Subcutaneous adipose tissue (tissue), 4 donors: ENCODE data around the gene ZG16B. TPM values are rescaled to one million over a fixed set of nuclear protein-coding genes. Genes with fewer than 3 reads are reported as not detected.

Experiments
- total RNA-seq, 4 donors: library from RNA; depleted of rRNA; stranded (reverse); fragments of >200 nt; gene quantifications; one replicate each; pipeline ENCODE4 v1.1.0, GENCODE V29; 2016
- TF ChIP-seq, protein P1 (sequence below): fragments of 450-650 bp; IDR thresholded peaks from one replicate; pipeline ENCODE4 v1.5.1; 2016; ENCODE audit warnings: low read depth, mild to moderate bottlenecking, control low read depth, antibody characterized with exemption, moderate library complexity

Gene ZG16B
- total RNA-seq, 4 donors from 2014 or later, result 3.1 TPM; not detected in 3

DNA sequence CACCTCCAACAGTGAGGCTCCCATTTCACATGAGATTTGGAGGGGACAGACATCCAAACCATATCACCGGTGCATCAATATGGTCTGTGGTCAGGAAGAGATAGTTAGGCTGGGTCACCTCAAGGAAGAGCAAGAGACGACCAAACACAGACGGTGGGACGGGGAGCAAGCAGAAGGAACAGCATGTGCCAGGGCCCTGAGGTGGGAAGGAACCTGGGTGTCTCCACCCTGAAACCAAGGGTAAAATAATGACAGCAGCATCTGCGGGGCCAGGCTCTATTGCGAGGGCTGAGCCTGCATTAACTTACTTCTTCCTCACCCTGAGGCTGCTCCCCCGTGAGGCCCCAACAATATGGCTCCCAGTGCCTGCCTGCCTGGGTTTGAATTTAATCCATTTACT, 21.9 kb upstream of the ZG16B start:
- TF ChIP-seq, protein P1, sequence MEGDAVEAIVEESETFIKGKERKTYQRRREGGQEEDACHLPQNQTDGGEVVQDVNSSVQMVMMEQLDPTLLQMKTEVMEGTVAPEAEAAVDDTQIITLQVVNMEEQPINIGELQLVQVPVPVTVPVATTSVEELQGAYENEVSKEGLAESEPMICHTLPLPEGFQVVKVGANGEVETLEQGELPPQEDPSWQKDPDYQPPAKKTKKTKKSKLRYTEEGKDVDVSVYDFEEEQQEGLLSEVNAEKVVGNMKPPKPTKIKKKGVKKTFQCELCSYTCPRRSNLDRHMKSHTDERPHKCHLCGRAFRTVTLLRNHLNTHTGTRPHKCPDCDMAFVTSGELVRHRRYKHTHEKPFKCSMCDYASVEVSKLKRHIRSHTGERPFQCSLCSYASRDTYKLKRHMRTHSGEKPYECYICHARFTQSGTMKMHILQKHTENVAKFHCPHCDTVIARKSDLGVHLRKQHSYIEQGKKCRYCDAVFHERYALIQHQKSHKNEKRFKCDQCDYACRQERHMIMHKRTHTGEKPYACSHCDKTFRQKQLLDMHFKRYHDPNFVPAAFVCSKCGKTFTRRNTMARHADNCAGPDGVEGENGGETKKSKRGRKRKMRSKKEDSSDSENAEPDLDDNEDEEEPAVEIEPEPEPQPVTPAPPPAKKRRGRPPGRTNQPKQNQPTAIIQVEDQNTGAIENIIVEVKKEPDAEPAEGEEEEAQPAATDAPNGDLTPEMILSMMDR, result no peak

DNA sequence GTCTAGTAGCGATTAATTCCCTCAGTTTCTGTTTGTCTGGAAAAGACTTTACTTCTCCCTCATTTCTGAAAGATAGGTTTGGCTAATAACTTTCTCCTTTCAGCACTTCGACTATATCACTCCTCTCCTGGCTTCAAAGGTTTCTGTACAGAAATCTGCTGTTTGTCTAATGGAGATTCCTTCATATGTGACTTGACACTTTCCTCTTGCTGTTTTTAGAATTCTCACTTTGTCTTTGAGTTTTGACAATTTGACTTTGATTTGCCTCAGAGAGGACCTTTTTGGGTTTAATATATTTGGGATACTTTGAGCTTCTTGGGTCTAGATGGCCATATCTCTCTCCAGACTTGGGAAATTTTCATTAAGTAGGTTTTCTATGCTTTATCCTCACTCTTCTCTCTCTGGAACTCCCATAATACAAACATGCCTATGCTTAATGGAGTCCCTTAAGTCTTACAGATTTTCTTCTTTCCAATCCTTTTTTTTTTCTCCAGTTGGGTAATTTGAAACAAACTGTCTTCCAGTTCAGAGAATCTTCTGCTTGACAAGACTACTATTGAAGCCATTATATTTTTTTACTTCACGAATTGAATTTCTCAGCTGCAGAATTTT, 20.8 kb upstream of the ZG16B start:
- TF ChIP-seq, protein P1, result no peak

DNA sequence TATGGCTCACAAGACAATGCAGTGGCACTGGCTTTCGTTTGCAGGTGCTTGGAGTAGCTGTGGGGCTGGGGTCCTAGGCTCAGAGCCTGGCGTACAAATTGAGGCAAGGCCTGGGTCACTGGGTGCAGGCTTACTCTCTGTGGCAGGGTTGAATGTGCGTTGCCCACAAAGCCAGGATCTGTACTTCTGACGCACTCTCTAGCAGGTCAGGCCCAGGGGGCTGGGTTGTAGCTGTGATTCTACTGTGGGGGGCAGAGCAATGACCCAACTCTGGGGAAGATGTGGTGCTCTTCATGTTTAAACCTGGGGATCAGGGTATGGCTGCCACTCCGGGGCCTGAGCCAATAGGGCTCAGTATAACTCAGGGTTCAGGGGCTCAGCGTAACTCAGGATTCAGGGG, 19.5 kb upstream of the ZG16B start:
- TF ChIP-seq, protein P1, result no peak

DNA sequence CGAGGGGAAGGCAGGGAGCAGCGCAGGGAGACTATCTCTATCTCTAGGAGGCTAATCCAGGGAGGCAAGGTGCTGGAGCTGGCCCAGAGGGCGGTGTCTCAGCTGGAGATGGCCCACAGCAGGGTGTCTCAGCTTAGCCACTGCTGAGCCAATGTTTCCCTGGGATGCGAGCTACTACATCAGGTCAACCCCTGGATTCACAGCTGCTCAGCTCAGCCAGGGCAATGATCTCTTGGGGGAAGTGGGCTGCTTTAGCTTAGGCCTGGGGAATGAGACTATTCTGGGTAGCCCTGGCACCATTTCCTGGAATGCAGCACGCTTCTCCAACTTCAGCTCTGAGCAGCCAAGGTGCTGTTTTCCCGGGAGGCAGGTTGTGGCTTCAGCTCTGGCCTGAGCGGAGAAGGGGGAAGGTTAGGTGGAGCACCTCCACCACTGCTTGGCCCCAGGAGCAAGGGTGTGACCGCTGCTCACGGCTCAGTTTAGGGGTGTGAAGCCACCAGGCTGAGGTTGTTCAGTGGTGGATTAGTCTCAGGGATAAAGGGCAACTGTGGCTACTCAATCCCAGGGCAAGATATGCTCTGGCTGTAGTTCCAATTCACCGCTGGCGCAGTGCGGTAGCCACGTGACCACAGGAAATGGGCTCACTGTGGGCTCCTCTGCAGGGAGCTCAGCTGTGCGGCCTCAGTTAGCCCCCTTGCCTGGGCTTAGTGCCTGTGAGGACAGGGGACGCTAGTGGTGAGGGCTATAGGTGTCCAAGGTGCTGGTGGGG, 18.2 kb upstream of the ZG16B start:
- TF ChIP-seq, protein P1, result no peak

DNA sequence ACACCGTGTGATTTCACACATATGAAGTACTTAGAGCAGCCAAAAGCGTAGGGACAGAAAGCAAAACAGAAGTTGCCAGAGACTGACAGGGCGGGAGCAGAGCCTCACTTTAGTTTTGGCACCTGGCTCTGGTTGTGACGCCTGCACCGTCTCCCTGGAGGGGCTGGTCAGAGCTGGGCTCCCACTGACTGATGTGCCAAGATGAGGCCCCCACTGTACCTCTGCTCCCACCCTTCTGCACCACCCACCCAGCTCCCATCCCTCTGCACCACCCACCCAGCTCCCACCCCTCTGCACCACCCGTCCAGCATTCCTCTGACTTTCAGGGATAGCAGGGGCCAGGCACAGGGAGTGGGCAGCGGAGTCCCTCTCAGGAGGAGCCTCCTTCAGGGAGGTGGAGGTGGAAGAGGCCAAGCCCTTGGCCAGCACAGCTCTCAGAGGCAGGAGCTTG, 16.3 kb upstream of the ZG16B start:
- TF ChIP-seq, protein P1, result no peak

DNA sequence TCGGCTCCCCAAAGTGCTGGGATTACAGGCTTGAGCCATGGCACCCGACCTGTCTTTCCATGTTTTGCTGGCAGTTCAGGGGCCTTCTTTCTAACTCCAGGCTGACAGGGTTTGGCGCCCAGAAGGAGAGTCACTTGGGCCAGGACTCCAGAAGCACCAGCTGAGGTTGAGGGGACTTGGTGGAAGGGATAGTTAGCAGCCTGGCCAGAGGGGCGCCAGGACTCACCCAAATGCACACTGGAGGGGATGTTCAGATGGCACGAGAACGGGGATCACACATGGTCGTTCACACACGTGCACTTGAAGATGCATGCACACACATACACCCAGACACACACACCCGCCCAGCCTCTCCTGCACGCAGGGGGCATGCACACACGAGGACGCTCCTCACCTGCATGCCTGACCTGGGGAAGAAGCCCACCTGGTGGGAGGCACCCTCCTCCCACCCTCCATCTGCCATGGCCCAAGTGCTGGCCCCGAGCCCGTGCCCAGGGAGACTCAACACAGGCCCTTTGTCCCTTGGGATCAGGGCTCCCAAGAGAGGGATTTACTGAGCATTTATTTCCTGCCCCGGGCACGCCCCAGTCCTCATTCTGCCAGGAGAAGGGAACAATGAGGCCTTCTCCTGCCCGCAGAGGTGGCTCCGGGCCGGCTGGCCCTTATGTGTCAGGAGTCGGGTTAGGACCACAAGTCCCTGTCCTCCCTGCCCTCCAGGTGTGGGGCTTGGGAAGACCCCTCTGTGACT, 15.4 kb upstream of the ZG16B start:
- TF ChIP-seq, protein P1, result no peak

DNA sequence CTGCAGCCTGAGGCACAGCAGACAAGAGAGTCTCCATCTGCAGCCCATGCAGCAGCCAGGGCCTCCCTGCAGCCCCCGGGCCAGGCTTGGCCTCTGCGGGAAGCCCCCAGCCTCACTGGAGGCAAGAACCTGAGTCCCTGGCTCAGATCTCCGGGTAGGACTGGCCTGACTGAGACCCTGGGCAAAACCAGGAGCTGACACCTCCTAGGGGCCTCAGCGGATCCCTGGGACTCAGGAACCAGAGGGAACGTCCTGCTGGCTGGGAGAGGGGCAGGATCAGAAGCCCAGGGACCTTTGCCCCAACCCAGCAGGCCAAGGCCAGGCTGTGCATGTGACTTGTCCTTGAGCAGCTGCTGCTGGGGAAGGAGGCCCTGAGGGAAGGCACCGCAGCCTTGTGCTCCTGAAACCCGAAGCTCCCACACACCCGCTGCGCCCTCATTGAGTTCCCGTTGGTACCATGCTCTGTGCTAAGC, 14.8 kb upstream of the ZG16B start:
- TF ChIP-seq, protein P1, result no peak
